ENCODE results near the gene PTPRA.
"Not testable (repeated sequence)": the region's sequence is repeated elsewhere in the genome, so short reads cannot be mapped to it uniquely, and the experiment has no call there.

Gene PTPRA

GRCh38 chr20:2889797-2890196 lies 16.5 kb downstream of the PTPRA start:
- no peak for DNase-seq (ENCODE audit: low read depth)

- no peak for DNase-seq (ENCODE audit: low read depth)
Observed at GRCh38 chr20:2890742-2891141, 17.5 kb downstream of the PTPRA start.

- DNase-seq (ENCODE audit: low read depth), result no peak
Observed at GRCh38 chr20:2891343-2891742, 18.1 kb downstream of the PTPRA start.

GRCh38 chr20:2892376-2892775 lies 19.1 kb downstream of the PTPRA start:
- DNase-seq (ENCODE audit: low read depth), result no peak

- DNase-seq (ENCODE audit: low read depth), result no peak
Observed at GRCh38 chr20:2894221-2894620, 20.9 kb downstream of the PTPRA start.

GRCh38 chr20:2895154-2895553 lies 21.9 kb downstream of the PTPRA start:
- DNase-seq (ENCODE audit: low read depth), result not testable (repeated sequence)

GRCh38 chr20:2899243-2899642 lies 26.0 kb downstream of the PTPRA start:
- DNase-seq (ENCODE audit: low read depth), result no peak

GRCh38 chr20:2900845-2901592 lies 27.7 kb downstream of the PTPRA start:
- DNase-seq (ENCODE audit: low read depth), result no peak

- DNase-seq (ENCODE audit: low read depth), result no peak
Observed at GRCh38 chr20:2902291-2902690, 29.0 kb downstream of the PTPRA start.

GRCh38 chr20:2902818-2903217 lies 29.5 kb downstream of the PTPRA start:
- DNase-seq (ENCODE audit: low read depth), result no peak

- no peak for DNase-seq (ENCODE audit: low read depth)
Observed at GRCh38 chr20:2903686-2904085, 30.4 kb downstream of the PTPRA start.

- DNase-seq (ENCODE audit: low read depth), result no peak
Observed at GRCh38 chr20:2907519-2907918, 34.2 kb downstream of the PTPRA start.

GRCh38 chr20:2909953-2910352 lies 36.7 kb downstream of the PTPRA start:
- DNase-seq (ENCODE audit: low read depth), result no peak

- no peak for DNase-seq (ENCODE audit: low read depth)
Observed at GRCh38 chr20:2911200-2911599, 37.9 kb downstream of the PTPRA start.

- no peak for DNase-seq (ENCODE audit: low read depth)
Observed at GRCh38 chr20:2914160-2914559, 40.9 kb downstream of the PTPRA start.

- no peak for DNase-seq (ENCODE audit: low read depth)
Observed at GRCh38 chr20:2917266-2917665, 44.0 kb downstream of the PTPRA start.

- no peak for DNase-seq (ENCODE audit: low read depth)
Observed at GRCh38 chr20:2918096-2919049, 45.1 kb downstream of the PTPRA start.

- no peak for DNase-seq (ENCODE audit: low read depth)
Observed at GRCh38 chr20:2919518-2920245, 46.4 kb downstream of the PTPRA start.

GRCh38 chr20:2920473-2920872 lies 47.2 kb downstream of the PTPRA start:
- no peak for DNase-seq (ENCODE audit: low read depth)

- DNase-seq (ENCODE audit: low read depth), result no peak
Observed at GRCh38 chr20:2921506-2921905, 48.2 kb downstream of the PTPRA start.

- DNase-seq (ENCODE audit: low read depth), result no peak
Observed at GRCh38 chr20:2922957-2923356, 49.7 kb downstream of the PTPRA start.

- DNase-seq (ENCODE audit: low read depth), result no peak
Observed at GRCh38 chr20:2930538-2930937, 57.3 kb downstream of the PTPRA start.

GRCh38 chr20:2932498-2932897 lies 59.2 kb downstream of the PTPRA start:
- DNase-seq (ENCODE audit: low read depth), result no peak

Measured in activated T-helper 1 cell treated with Interleukin-2 at 50 U/mL for 16 hours (primary cell).